Vagina (tissue), 2 donors: Measurements from ENCODE around the gene ACSL6.

ENCODE experiments used
- CTCF ChIP-seq, 3 experiments: fragments of 450-650 bp in 2 of 3; fragments of 200-600 bp in 1 of 3; sonication (generic) in 1 of 3; IDR thresholded peaks; one replicate each; pipeline ENCODE4 v1.5.1; 2017 to 2019; ENCODE audit warnings: antibody characterized with exemption in 3 of 3, mild to moderate bottlenecking in 2 of 3, moderate library complexity in 2 of 3
- POLR2A ChIP-seq, 2 donors: fragments of 450-650 bp; IDR thresholded peaks; one replicate each; pipeline ENCODE4 v1.6.1; 2017; ENCODE audit warnings: antibody characterized with exemption in 2 of 2, mild to moderate bottlenecking in 2 of 2, moderate library complexity in 2 of 2
- POLR2AphosphoS5 ChIP-seq, 2 donors: sonication (generic); formaldehyde crosslinking; IDR thresholded peaks; one replicate each; pipeline ENCODE4 v1.9.0; 2017; ENCODE audit warnings: antibody characterized with exemption in 2 of 2, mild to moderate bottlenecking in 2 of 2, low read depth in 1 of 2; ENCODE audit not compliant: insufficient read depth in 1 of 2

- TF ChIP-seq CTCF (IDR thresholded peaks at IDR 0.05) (no peak), POLR2AphosphoS5 (IDR thresholded peaks at IDR 0.05; ENCODE audit: insufficient read depth in 1 of 2, low read depth in 1 of 2) (no peak), POLR2A (IDR thresholded peaks at IDR 0.05) (no peak)
Measured at GRCh38 chr5:132054031-132054696, 42.7 kb upstream of the ACSL6 start.
